KOPT-K1 (cell line): ENCODE results near the gene LACC1.

Experiments
- H3K27ac ChIP-seq: fragments of 200-600 bp; sonication (generic); 2 replicates; pipeline ENCODE4 v1.5.1; 2016; ENCODE audit warnings: antibody characterized with exemption, mild to moderate bottlenecking, low read depth, low read length; ENCODE audit not compliant: poor library complexity, severe bottlenecking
- H3K36me3 ChIP-seq: fragments of 200-600 bp; sonication (generic); 2 replicates; pipeline ENCODE4 v1.5.1; 2017; ENCODE audit warnings: antibody characterized with exemption, mild to moderate bottlenecking, low read length, moderate library complexity; ENCODE audit not compliant: insufficient read depth
- H3K9me3 ChIP-seq: fragments of 200-600 bp; sonication (generic); 2 replicates; pipeline ENCODE4 v1.5.1; 2017; ENCODE audit warnings: antibody characterized with exemption, low read length, mild to moderate bottlenecking; ENCODE audit not compliant: insufficient read depth, poor library complexity, severe bottlenecking

Gene LACC1

DNA sequence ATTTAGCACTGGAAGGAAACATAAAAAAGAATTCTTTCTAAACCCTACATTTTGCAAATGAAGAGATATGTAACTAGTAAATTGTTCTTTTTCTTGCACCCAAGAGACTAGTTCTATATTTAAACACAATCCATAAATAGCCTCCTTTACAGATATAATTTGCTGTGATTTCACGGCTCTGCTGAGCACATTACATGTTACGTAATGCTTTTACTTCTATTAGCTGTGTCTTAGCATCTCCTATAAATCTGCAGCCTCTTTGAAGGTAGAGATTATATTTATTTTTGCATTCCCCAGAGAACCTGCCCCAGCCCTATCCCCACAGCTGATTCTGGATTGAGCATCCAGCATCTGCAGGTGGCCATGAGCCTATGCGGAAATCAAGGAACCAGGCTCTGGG lies 32.2 kb downstream of the LACC1 start:
- Histone ChIP-seq H3K9me3 (no peaks in the 10 kb centered on the region), H3K36me3 (no peaks in the 10 kb centered on the region), H3K27ac (no peak overlapping the region)

DNA sequence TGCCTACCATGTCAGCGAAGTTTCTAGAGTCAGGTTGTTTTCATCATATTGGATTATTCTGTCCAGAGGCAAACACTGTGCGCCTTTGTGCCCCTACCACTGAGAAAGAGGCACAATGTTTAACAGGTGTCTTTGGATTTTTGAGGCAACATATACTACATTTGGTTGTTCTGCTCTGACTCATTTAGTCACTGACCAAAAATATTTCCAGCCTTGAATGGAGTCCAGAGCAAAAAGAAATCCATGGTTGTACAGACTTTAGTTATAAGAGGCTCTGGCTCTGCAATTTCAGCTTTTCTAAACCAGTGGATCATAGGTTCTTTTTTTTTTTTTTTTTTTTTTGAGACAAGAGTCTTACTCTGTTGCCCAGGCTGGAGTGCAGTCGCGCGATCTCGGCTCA lies 35.7 kb downstream of the LACC1 start:
- Histone ChIP-seq H3K36me3 (no peaks in the 10 kb centered on the region), H3K9me3 (no peaks in the 10 kb centered on the region), H3K27ac (no peak overlapping the region)

DNA sequence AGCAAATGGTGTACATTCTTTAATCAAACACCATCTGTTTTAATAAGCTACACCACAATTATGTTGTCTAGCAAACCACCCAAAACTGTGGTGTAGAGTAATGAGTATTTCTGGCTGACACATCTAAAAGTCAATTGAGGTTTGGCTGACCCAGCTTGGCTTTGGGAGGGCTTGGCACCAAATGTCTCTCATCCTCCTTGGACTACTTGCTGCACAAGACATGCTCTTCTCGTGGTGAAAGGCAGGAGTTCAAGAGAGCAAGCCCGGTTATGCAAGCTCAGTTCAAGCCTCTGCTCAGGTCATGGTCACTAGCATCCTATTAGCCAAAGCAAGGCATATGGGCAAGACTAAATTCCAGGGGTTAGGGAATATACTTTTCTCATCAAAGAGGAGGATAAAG lies 37.1 kb downstream of the LACC1 start:
- no peaks in the 10 kb centered on the region for H3K9me3 ChIP-seq
- no peaks in the 10 kb centered on the region for H3K36me3 ChIP-seq
- no peak overlapping the region for H3K27ac ChIP-seq

DNA sequence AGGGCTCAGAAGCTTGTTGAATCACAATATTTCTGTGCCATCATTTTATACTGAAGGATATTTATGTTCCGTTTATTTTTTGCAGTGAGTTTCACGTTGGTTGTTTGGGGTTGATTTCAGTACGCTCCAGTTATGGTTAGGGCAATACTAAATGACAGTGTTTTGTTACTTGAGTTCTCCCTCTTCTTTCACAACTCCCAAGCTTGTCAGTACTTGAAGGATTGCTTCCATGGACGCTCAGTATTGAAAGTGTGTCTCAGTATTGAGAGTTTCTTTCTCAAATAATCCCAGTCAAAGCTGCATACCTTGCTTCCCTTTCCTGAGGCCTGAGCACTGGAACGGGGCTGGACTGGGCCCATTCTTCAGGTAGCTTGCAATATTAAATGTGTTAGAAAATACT lies 38.9 kb downstream of the LACC1 start:
- no peak overlapping the region for H3K27ac ChIP-seq
- no peaks in the 10 kb centered on the region for H3K9me3 ChIP-seq
- H3K36me3 ChIP-seq: no peaks in the 10 kb centered on the region

DNA sequence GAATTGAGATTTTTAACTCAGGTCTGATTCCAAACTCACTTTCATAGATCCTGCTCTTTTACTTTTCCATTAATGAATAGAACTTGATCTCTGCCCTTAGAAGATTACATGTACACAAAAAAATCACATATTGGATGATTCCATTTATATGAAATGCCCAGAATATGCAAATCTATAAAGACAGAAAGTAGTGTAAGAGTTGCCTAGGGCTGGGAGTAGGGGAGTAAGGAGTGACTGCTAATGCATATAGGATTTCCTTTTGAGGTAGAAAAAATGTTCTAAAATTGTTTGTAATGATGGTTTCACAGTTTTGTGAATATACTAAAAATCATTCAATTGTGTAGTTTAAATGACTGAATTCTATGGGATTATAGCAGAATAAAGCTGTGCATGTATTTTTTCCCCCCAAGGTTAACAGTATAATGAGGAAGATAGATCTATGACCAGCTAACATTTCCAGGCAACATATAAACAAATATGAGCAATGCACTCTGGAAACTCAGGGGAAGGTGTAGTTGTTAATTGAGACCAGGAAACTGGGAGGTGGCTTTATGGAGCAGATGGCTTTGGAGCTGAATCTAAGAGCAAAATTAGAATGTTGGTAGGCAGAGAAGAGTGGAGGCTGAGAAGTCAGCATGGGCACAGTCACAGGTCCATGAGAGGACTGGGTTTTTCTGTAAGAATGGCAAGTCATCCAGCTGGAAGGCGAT lies 41.4 kb downstream of the LACC1 start:
- no peak overlapping the region for H3K27ac ChIP-seq
- no peaks in the 10 kb centered on the region for H3K36me3 ChIP-seq
- no peaks in the 10 kb centered on the region for H3K9me3 ChIP-seq

DNA sequence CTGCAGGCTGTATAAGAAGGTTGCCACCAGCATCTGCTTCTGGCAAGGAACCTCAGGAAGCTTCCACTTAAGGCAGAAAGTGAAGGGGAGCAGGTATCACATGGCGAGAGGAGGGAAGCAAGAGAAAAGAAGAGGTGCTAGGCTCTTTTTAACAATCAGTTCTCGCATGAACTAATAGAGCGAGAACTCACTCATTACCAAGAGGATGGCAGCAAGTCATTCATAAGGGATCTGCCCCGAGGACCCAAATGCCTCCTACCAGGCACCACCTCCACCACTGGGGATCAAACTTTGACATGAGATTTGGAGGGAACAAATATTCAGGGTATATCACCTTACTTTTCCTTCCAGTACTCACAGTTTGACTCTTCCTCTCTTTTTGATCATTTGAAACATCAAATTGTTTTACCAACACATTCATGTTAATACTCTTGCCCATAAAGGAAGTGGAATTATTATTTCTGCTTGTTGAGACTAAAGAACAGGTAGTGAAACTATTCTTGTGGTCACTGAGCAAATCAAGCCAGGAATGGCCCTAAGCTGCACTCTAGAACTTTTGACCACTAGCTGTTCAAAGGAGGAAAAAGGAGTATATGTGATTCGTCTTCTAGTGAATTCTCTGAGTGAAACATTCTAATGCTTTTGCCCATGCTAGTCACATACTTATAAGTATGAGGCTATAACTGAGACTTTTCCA lies 45.0 kb downstream of the LACC1 start:
- no peaks in the 10 kb centered on the region for H3K9me3 ChIP-seq

DNA sequence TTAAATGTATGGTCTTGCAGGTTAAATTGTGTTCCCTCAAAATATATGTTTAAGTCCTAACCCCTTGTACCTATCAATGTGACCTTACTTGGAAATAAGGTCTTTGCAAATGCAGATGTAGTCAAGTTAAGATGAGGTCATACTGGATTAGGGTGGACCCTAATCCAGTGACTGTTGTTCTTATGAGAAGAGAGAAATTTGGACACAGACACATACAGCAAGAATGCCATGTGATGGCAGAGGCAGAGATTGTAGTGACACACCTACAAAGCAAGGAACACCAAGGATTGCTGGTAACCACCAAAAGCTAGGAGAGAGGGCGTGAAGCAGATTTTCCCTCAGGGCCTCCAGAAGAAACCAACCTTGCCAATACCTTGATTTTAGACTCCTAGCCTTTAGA lies 50.2 kb downstream of the LACC1 start:
- Histone ChIP-seq H3K9me3 (no peaks in the 10 kb centered on the region), H3K27ac (no peak overlapping the region), H3K36me3 (no peaks in the 10 kb centered on the region)

More for the DNA sequence above, 45.0 kb downstream of the LACC1 start:
- no peak overlapping the region for H3K27ac ChIP-seq
- no peaks in the 10 kb centered on the region for H3K36me3 ChIP-seq

DNA sequence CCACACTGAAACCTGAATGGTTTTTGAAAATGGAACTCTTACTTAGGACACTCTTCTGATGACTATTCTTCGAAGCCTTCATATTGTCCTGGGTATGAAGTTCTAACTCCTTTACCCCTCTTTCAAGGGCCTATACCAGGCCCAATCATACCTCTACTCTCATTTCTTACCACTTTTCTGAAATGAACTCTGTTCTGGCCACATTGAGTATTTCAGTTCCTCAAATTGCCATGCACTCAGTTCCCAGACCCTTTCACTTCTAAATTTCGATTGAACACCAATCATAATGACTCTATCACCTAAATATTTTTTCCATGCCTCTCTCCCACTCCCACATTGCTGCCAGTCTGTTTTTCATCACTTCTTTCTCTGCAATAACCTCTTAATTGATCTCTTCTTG lies 53.7 kb downstream of the LACC1 start:
- Histone ChIP-seq H3K27ac (no peak overlapping the region), H3K9me3 (no peaks in the 10 kb centered on the region), H3K36me3 (no peaks in the 10 kb centered on the region)

DNA sequence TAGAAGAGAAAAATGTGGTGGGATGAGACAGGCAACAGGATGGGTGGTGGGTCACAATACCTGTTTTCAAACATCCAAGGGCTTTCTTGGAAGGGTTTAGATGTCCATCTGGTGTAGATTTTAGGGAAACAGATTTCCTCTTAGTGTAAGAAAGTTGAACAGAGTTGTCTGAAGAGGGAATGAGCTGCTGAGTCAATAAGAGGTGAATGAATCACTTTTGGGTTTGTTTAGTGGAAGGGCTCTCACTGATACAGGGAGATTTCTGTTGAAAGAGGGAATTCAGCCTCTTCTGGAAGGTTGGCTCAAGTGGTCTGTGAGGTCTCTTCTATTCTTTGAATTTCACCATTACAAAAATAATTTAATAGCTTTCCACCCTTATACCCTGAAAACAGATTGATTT lies 54.6 kb downstream of the LACC1 start:
- no peaks in the 10 kb centered on the region for H3K36me3 ChIP-seq
- no peaks in the 10 kb centered on the region for H3K9me3 ChIP-seq
- no peak overlapping the region for H3K27ac ChIP-seq

DNA sequence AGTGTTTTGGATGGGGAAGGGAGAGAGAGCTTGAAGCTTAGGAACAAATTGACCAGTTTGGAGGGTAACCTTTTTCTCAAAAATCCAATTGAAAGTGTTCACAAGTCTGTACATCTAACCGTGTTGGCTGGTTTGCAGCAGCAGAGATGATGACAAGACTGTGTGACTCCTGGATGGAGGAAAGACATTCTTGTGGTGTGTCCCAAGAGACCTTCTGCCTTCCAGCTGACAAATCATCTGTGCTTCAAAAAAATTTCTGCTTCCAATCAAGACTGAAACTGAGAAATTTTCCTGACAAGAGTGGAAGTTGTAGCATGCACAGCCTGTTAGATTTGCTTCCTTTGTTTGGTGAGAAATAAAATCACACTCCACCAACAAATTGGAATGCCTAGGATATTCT lies 56.2 kb downstream of the LACC1 start:
- Histone ChIP-seq H3K36me3 (no peaks in the 10 kb centered on the region), H3K27ac (no peak overlapping the region), H3K9me3 (no peaks in the 10 kb centered on the region)

DNA sequence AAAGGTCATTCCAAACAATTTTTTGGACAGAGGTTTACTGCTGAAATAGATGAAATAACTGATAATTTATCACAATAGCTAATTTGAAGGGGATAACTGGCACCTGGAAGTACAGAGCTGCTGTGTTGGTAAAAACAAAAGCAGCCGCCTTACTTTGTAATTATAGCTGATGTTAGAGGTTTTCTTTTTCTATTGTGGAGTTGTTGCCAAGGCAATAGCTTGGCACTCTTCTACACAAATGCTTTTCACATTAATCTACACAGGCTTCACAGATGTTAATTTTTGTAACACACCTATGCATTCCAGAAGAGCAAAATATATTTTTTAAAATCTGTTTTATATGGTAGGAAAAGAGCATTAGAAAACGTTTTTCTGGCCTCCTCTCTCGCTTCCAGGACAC lies 56.9 kb downstream of the LACC1 start:
- no peaks in the 10 kb centered on the region for H3K36me3 ChIP-seq
- H3K9me3 ChIP-seq: no peaks in the 10 kb centered on the region
- H3K27ac ChIP-seq: no peak overlapping the region

DNA sequence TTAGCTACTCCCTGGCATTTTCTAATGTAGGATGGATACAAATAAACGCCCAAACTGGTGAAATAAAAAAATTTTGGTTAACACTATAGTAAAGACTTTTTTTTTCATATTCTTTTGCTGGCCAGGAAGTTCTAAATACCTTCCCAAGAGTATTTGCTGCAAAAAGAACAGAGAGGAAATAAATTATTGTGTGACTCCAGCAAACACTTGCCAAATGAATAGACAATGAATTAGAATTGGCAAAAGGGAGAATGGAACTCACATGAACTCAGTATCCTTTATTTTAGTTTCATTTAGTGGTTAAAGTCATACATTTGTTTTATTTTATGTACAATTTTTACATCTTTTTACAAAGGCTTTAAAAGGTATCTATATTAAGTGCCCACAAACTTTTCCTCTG lies 58.1 kb downstream of the LACC1 start:
- H3K9me3 ChIP-seq: no peaks in the 10 kb centered on the region
- H3K27ac ChIP-seq: no peak overlapping the region
- no peaks in the 10 kb centered on the region for H3K36me3 ChIP-seq

DNA sequence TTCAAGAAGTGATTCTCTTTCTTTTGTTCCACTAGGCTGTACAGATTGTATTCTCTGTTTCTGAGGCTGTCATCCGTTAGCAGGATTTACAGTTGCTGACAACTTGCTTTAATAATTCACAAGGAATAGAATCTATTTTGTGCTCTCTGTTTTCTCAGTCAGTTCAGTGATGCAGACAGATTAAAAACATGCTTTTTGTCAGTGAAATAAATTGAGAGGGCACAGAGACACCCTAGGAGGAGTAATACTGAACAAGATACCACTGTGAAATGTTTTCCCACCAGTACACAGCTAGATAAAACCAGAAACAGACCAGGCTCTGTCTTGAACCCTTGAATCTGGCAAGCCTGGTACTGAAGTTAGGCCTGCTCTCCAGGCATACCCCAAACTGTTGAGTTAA lies 58.7 kb downstream of the LACC1 start:
- Histone ChIP-seq H3K9me3 (no peaks in the 10 kb centered on the region), H3K36me3 (no peaks in the 10 kb centered on the region), H3K27ac (no peak overlapping the region)

DNA sequence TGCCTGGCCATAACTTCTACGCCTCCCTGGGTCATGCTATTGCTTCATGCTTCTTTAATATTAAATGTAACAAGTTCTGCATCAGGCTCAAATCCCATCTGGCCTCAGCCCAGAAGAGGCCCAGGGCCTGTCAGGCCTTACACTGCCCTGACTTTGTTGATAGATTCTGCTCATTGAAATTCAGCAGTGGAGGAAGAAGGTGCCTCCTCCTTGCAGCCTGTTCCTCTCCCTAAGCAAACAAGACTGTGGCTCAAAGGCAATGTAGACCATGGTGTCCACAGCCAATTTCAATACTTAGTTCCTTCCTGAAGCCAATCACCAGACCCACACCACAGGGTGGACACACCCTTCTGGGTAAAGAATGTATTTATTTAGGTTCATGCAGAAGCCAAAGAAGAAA lies 59.4 kb downstream of the LACC1 start:
- Histone ChIP-seq H3K36me3 (no peaks in the 10 kb centered on the region), H3K9me3 (no peaks in the 10 kb centered on the region)

DNA sequence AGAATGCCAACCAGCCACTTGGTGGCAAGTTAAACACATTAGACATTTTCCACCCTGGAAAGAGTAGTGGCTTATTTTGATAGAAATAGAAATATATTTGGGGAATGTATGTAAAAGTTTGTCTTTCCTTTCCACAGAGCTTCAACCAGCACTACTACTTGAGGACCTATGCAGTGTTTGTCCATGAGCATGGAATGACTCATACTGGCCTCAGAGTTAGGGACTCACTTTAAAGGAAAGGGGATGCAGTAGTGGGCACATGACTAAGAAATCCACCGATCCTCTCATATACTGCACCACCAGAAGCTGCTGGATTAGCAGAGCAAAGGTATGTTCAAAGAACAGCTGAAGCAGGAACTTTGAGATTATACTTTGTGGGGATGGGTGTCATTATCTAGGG lies 62.6 kb downstream of the LACC1 start:
- Histone ChIP-seq H3K27ac (no peak overlapping the region), H3K36me3 (no peaks in the 10 kb centered on the region), H3K9me3 (no peaks in the 10 kb centered on the region)

More for the DNA sequence above, 59.4 kb downstream of the LACC1 start:
- no peak overlapping the region for H3K27ac ChIP-seq
